Prostate gland (tissue), 2 donors: Measurements from ENCODE around the gene ADD1. TPM values are rescaled to one million over a fixed set of nuclear protein-coding genes. Genes with fewer than 3 reads are reported as not detected.

Experiments used
- DNase-seq: peaks from one replicate; pipeline ENCODE4 v3.0.0-alpha.2; 2019; ENCODE audit warnings: low spot score
- H3K27ac ChIP-seq, 2 donors: fragments of 200-600 bp; sonication (generic); 2 replicates each; pipeline ENCODE4 v1.5.1; 2017 to 2019
- H3K27me3 ChIP-seq: fragments of 200-600 bp; sonication (generic); replicated peaks from 2 replicates; pipeline ENCODE4 v1.5.1; 2019; ENCODE audit not compliant: insufficient read depth
- H3K36me3 ChIP-seq, 2 donors: fragments of 200-600 bp; sonication (generic); 1 replicate in 1 of 2; 2 replicates in 1 of 2; pipeline versions ENCODE4 v1.5.1 to v1.8.1; 2017 to 2019
- H3K4me1 ChIP-seq: fragments of 200-600 bp; sonication (generic); replicated peaks from 2 replicates; pipeline ENCODE4 v1.5.1; 2019
- H3K4me3 ChIP-seq, 2 donors: fragments of 200-600 bp; sonication (generic); 2 replicates each; pipeline ENCODE4 v1.5.1; 2017 to 2019
- H3K9me3 ChIP-seq: fragments of 200-600 bp; sonication (generic); 2 replicates; pipeline ENCODE4 v1.5.1; 2017
- POLR2A ChIP-seq: fragments of 450-650 bp; IDR thresholded peaks from one replicate; pipeline ENCODE4 v1.6.1; 2016; ENCODE audit warnings: antibody characterized with exemption, mild to moderate bottlenecking
- POLR2AphosphoS5 ChIP-seq: sonication (generic); formaldehyde crosslinking; IDR thresholded peaks from one replicate; pipeline ENCODE4 v1.6.1; 2017; ENCODE audit warnings: antibody characterized with exemption
- WGBS: methylation state at CpG from one replicate; pipeline ENCODE4 v1.1.5; 2018; 5-methylcytosine and 5-hydroxymethylcytosine counted together
- intact Hi-C: fragments of 100-400 bp; cut with DNase I; formaldehyde crosslinking; loops from one replicate; pipeline ENCODE4 v1.14.2; 2022
- total RNA-seq, 2 donors: library from RNA; depleted of rRNA; stranded (reverse); fragments of >200 nt; gene quantifications; one replicate each; pipeline ENCODE4 v1.1.0, GENCODE V29; 2016
- TF ChIP-seq, protein P1 (sequence below), 4 experiments: fragments of 200-600 bp in 2 of 4; fragments of 450-650 bp in 2 of 4; sonication (generic) in 2 of 4; IDR thresholded peaks; 1 replicate in 3 of 4; 2 replicates in 1 of 4; pipeline ENCODE4 v1.5.1; 2016 to 2019; ENCODE audit warnings: antibody characterized with exemption in 4 of 4, mild to moderate bottlenecking in 2 of 4, moderate library complexity in 2 of 4

Gene ADD1
- total RNA-seq, 2 donors from 2014 or later: 164 to 321 TPM

DNA sequence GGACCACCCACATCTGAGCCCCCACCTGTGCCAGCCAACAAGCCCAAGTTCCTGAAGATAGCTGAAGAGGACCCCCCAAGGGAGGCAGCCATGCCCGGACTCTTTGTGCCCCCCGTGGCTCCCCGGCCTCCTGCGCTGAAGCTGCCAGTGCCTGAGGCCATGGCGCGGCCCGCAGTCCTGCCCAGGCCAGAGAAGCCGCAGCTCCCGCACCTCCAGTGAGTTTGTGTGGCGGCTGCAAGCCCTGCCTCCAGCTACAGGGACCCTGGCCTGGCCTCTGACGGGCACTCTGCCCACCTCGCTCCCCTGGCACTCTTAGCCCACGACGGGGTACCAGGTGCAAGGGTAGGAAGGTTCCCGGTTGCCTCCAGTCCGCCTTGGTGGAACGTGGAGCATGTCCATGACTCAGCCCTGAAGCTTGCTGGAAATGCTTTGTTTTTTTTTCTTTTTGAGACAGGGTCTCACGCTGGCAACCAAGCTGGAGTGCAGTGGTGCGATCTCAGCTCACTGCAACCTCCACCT is 13.7 kb upstream of the ADD1 start:
- intact Hi-C loops: no loop called here
- no peaks in the 10 kb centered on the region for H3K36me3 ChIP-seq
- DNase-seq: no peak

GRCh38 chr4:2830632-2831610 is 12.7 kb upstream of the ADD1 start:
- Histone ChIP-seq H3K9me3 (no peaks in the 10 kb centered on the region), H3K27ac (no peak overlapping the region), H3K4me3 (no peak overlapping the region), H3K4me1 (no peaks in the 10 kb centered on the region), H3K36me3 (no peaks in the 10 kb centered on the region), H3K27me3 (no peaks in the 10 kb centered on the region)
- TF ChIP-seq POLR2AphosphoS5: no peak
- TF ChIP-seq POLR2A: no peak
- TF ChIP-seq, protein P1, sequence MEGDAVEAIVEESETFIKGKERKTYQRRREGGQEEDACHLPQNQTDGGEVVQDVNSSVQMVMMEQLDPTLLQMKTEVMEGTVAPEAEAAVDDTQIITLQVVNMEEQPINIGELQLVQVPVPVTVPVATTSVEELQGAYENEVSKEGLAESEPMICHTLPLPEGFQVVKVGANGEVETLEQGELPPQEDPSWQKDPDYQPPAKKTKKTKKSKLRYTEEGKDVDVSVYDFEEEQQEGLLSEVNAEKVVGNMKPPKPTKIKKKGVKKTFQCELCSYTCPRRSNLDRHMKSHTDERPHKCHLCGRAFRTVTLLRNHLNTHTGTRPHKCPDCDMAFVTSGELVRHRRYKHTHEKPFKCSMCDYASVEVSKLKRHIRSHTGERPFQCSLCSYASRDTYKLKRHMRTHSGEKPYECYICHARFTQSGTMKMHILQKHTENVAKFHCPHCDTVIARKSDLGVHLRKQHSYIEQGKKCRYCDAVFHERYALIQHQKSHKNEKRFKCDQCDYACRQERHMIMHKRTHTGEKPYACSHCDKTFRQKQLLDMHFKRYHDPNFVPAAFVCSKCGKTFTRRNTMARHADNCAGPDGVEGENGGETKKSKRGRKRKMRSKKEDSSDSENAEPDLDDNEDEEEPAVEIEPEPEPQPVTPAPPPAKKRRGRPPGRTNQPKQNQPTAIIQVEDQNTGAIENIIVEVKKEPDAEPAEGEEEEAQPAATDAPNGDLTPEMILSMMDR (IDR thresholded peaks at IDR 0.05): no peak
- DNase-seq: no peak
- 90% methylated on average over 37 of the region's 37 CpGs for WGBS
- intact Hi-C loops: no loop called here

More for the DNA sequence above, 13.7 kb upstream of the ADD1 start:
- 93% methylated on average over 19 of the region's 19 CpGs for WGBS
- Histone ChIP-seq H3K27ac (no peak overlapping the region), H3K9me3 (no peaks in the 10 kb centered on the region), H3K27me3 (no peaks in the 10 kb centered on the region), H3K4me3 (no peak overlapping the region), H3K4me1 (no peaks in the 10 kb centered on the region)
- TF ChIP-seq POLR2A (no peak), POLR2AphosphoS5 (no peak)
- TF ChIP-seq, protein P1 (IDR thresholded peaks at IDR 0.05): no peak

- H3K27ac ChIP-seq: no peak overlapping the region
- TF ChIP-seq POLR2A (no peak), POLR2AphosphoS5 (no peak)
- TF ChIP-seq, protein P1 (IDR thresholded peaks at IDR 0.05): no peak
- no peak for DNase-seq
- intact Hi-C loops: no loop called here
- no peaks in the 10 kb centered on the region for H3K9me3 ChIP-seq
- 92% methylated on average over 36 of the region's 36 CpGs for WGBS
- H3K27me3 ChIP-seq: no peaks in the 10 kb centered on the region
- no peaks in the 10 kb centered on the region for H3K36me3 ChIP-seq
- H3K4me3 ChIP-seq: no peak overlapping the region
- H3K4me1 ChIP-seq: no peaks in the 10 kb centered on the region
Observed at GRCh38 chr4:2831611-2832308, 11.9 kb upstream of the ADD1 start.

DNA sequence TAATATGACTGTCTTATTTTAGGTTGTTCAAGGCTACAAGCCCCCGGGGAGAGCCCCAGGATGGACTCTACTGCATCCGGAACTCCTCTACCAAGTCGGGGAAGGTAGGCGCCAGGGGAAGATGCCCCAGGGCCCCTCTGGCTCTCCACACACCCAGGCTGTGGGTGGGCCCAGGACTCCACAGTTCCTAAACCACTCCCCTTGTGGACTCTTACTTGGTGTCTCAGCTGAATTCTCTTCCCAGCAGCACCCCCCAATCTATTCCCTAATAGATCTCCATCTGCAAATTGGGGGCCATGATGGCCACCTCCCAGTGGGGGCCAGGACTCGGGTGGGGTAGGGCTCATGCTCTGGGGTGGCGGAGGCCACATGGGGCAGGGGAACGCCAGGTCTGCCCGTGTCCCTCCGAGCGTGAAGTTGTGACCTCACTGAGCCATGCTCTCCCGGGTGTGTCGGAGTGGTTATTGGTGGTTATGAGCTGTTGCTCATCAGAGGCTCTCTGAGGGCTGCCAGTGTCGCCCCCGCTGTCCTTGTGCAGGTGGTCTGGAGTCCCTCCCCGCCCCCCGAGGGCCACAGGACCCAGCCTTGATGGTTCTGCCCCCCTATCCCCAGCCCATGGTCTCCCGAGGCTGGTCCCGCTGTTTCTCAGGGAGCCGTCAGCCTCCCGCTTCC is 11.2 kb upstream of the ADD1 start:
- no peaks in the 10 kb centered on the region for H3K36me3 ChIP-seq

More for the DNA sequence above, 11.2 kb upstream of the ADD1 start:
- TF ChIP-seq POLR2A (no peak), POLR2AphosphoS5 (no peak)
- TF ChIP-seq, protein P1 (IDR thresholded peaks at IDR 0.05): no peak
- no peak for DNase-seq
- no peaks in the 10 kb centered on the region for H3K27me3 ChIP-seq
- no peak overlapping the region for H3K4me3 ChIP-seq
- WGBS: 92% methylated on average over 20 of the region's 20 CpGs
- H3K9me3 ChIP-seq: no peaks in the 10 kb centered on the region
- intact Hi-C loops: no loop called here
- H3K4me1 ChIP-seq: no peaks in the 10 kb centered on the region
- H3K27ac ChIP-seq: no peak overlapping the region
